ENCODE data around the gene RNF126.

RNF126 gene

GRCh38 chr19:662207-662961 lies 630 bp downstream of the RNF126 start:
- peak; percentile 53 for DNase-seq (ENCODE audit: low spot score)

GRCh38 chr19:661427-662196 lies 1.4 kb downstream of the RNF126 start:
- peak; percentile 64 for DNase-seq (ENCODE audit: low spot score)

GRCh38 chr19:660793-661426 lies 2.1 kb downstream of the RNF126 start:
- no peak for DNase-seq (ENCODE audit: low spot score)

- peak; percentile 61 for DNase-seq (ENCODE audit: low spot score)
These were observed 3.8 kb downstream of the RNF126 start for GRCh38 chr19:658916-659839.

GRCh38 chr19:658059-658839 lies 4.8 kb downstream of the RNF126 start:
- DNase-seq (ENCODE audit: low spot score): no peak

GRCh38 chr19:657611-658010 lies 5.4 kb downstream of the RNF126 start:
- DNase-seq (ENCODE audit: low spot score): no peak

GRCh38 chr19:656751-657559 lies 6.1 kb downstream of the RNF126 start:
- no peak for DNase-seq (ENCODE audit: low spot score)

GRCh38 chr19:655691-656090 lies 7.3 kb downstream of the RNF126 start:
- DNase-seq (ENCODE audit: low spot score): no peak

- no peak for DNase-seq (ENCODE audit: low spot score)
These were observed 9.6 kb downstream of the RNF126 start for GRCh38 chr19:653425-653824.

GRCh38 chr19:652467-653389 lies 10.3 kb downstream of the RNF126 start:
- no peak for DNase-seq (ENCODE audit: low spot score)

GRCh38 chr19:651991-652390 lies 11.0 kb downstream of the RNF126 start:
- no peak for DNase-seq (ENCODE audit: low spot score)

- DNase-seq (ENCODE audit: low spot score): no peak
These were observed 11.7 kb downstream of the RNF126 start for GRCh38 chr19:651114-651818.

GRCh38 chr19:650121-650520 lies 12.9 kb downstream of the RNF126 start:
- no peak for DNase-seq (ENCODE audit: low spot score)

- no peak for DNase-seq (ENCODE audit: low spot score)
These were observed 13.9 kb downstream of the RNF126 start for GRCh38 chr19:648904-649801.

- DNase-seq (ENCODE audit: low spot score): no peak
These were observed 14.7 kb downstream of the RNF126 start for GRCh38 chr19:648305-648704.

GRCh38 chr19:647566-648284 lies 15.3 kb downstream of the RNF126 start:
- DNase-seq (ENCODE audit: low spot score): no peak

All from AG20443 (cell line).